GM12878 (cell line): ENCODE data around the gene OS9. TPM values are rescaled to one million over a fixed set of nuclear protein-coding genes. Genes with fewer than 3 reads are reported as not detected.

Source experiments
- BMI1 ChIP-seq: fragments of 450-650 bp; IDR thresholded peaks from 2 replicates; pipeline ENCODE4 v1.6.1; 2016; ENCODE audit warnings: mild to moderate bottlenecking, moderate library complexity, borderline replicate concordance
- CEBPB ChIP-seq, 2 experiments: fragments of 150-350 bp in 1 of 2; IDR thresholded peaks; 2 replicates each; pipeline ENCODE4 v1.6.1; 2012 to 2014; ENCODE audit warnings: low read depth in 2 of 2, low read length in 2 of 2, borderline replicate concordance in 1 of 2, inconsistent platforms in 1 of 2
- CEBPZ ChIP-seq: fragments of 150-350 bp; IDR thresholded peaks from 2 replicates; pipeline ENCODE4 v1.6.1; 2016; ENCODE audit warnings: low read depth, low read length
- CREM ChIP-seq: IDR thresholded peaks from 2 replicates; pipeline ENCODE4 v1.6.1; 2014; ENCODE audit warnings: antibody characterized with exemption, low read depth
- FOXK2 ChIP-seq: fragments of 450-650 bp; IDR thresholded peaks from 2 replicates; pipeline ENCODE4 v1.6.1; 2017; ENCODE audit warnings: mild to moderate bottlenecking, moderate library complexity
- HDAC2 ChIP-seq: fragments of 200-600 bp; sonication (generic); IDR thresholded peaks from 2 replicates; pipeline ENCODE4 v1.6.1; 2017
- HDGF ChIP-seq: fragments of 450-650 bp; IDR thresholded peaks from 2 replicates; pipeline ENCODE4 v1.6.1; 2016; ENCODE audit warnings: antibody characterized with exemption
- MLLT1 ChIP-seq: fragments of 450-650 bp; IDR thresholded peaks from 2 replicates; pipeline ENCODE4 v1.6.1; 2016; ENCODE audit warnings: mild to moderate bottlenecking
- NFIC ChIP-seq: IDR thresholded peaks from 2 replicates; pipeline ENCODE4 v1.6.1; 2012; ENCODE audit warnings: low read depth, mild to moderate bottlenecking, inconsistent platforms, low read length, moderate library complexity
- PBX3 ChIP-seq: IDR thresholded peaks from 2 replicates; pipeline ENCODE4 v1.6.1; 2011; ENCODE audit warnings: mild to moderate bottlenecking, low read depth, low read length, moderate library complexity; ENCODE audit not compliant: insufficient replicate concordance
- RELA ChIP-seq: fragments of 450-650 bp; IDR thresholded peaks from 2 replicates; pipeline ENCODE4 v1.8.0; 2014; ENCODE audit warnings: borderline replicate concordance; ENCODE audit not compliant: partially characterized antibody
- REST ChIP-seq: IDR thresholded peaks from 2 replicates; pipeline ENCODE4 v1.6.1; 2012; ENCODE audit warnings: mild to moderate bottlenecking, low read depth, low read length
- RFX5 ChIP-seq: IDR thresholded peaks from 2 replicates; pipeline ENCODE4 v1.6.1; 2011; ENCODE audit warnings: low read depth, low read length, improper control_type of control experiment
- TBL1XR1 ChIP-seq: IDR thresholded peaks from 2 replicates; pipeline ENCODE4 v1.6.1; 2012; ENCODE audit warnings: low read depth, low read length, improper control_type of control experiment
- ZNF24 ChIP-seq: fragments of 450-650 bp; IDR thresholded peaks from 2 replicates; pipeline ENCODE4 v1.6.1; 2017; ENCODE audit warnings: antibody characterized with exemption, mild to moderate bottlenecking
- polyA plus RNA-seq, 11 experiments: library from polyadenylated mRNA; depleted of rRNA in 4 of 11; unstranded in 6 of 11; stranded (reverse) in 5 of 11; fragments of >200 nt; fragmentation: Nextera tagmentation in 4 of 11; fragmentation: Illumina TruSeq in 1 of 11; extraction: Ambion mirVana in 4 of 11; extraction: Trizol in 1 of 11; gene quantifications; 1 replicate in 1 of 11; 2 replicates in 10 of 11; pipeline versions ENCODE4 v1.2.1 to v1.2.3, GENCODE V29; 2011 to 2016; ENCODE audit warnings: inconsistent platforms in 2 of 11, missing spikeins in 2 of 11, low read depth in 1 of 11
- total RNA-seq, 4 experiments: library from RNA; depleted of rRNA in 3 of 4; stranded (reverse); fragments of >200 nt in 3 of 4; fragmentation: Illumina TruSeq in 1 of 4; extraction: Trizol in 1 of 4; gene quantifications; 2 replicates each; pipeline versions ENCODE4 v1.2.1 to v1.2.3, GENCODE V29; 2013 to 2021
- TF ChIP-seq, protein P1 (sequence below): fragments of 450-650 bp; IDR thresholded peaks from 2 replicates; pipeline ENCODE4 v1.6.1; 2017; ENCODE audit warnings: antibody characterized with exemption, mild to moderate bottlenecking, moderate library complexity

OS9 gene
- total and polyA plus RNA-seq, 10 of the 15 experiments (the other 5 are each of a cell fraction or from before 2014, with no cell fraction given): 5.2 to 106 (median 79.1) TPM

GRCh38 chr12:57740656-57741412, 46.9 kb downstream of the OS9 start (continued):
- TF ChIP-seq CEBPB (IDR thresholded peaks at IDR 0.05; ENCODE audit: borderline replicate concordance in 1 of 2, low read depth in 2 of 2, low read length in 2 of 2): no peak
- no peak for TF ChIP-seq REST
- TF ChIP-seq PBX3: no peak
- no peak for TF ChIP-seq CEBPZ
- TF ChIP-seq, protein P1, sequence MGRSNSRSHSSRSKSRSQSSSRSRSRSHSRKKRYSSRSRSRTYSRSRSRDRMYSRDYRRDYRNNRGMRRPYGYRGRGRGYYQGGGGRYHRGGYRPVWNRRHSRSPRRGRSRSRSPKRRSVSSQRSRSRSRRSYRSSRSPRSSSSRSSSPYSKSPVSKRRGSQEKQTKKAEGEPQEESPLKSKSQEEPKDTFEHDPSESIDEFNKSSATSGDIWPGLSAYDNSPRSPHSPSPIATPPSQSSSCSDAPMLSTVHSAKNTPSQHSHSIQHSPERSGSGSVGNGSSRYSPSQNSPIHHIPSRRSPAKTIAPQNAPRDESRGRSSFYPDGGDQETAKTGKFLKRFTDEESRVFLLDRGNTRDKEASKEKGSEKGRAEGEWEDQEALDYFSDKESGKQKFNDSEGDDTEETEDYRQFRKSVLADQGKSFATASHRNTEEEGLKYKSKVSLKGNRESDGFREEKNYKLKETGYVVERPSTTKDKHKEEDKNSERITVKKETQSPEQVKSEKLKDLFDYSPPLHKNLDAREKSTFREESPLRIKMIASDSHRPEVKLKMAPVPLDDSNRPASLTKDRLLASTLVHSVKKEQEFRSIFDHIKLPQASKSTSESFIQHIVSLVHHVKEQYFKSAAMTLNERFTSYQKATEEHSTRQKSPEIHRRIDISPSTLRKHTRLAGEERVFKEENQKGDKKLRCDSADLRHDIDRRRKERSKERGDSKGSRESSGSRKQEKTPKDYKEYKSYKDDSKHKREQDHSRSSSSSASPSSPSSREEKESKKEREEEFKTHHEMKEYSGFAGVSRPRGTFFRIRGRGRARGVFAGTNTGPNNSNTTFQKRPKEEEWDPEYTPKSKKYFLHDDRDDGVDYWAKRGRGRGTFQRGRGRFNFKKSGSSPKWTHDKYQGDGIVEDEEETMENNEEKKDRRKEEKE: no peak
- no peak for TF ChIP-seq RFX5
- TF ChIP-seq BMI1: peak; percentile 86
- no peak for TF ChIP-seq MLLT1
- TF ChIP-seq TBL1XR1: no peak
- no peak for TF ChIP-seq ZNF24
- TF ChIP-seq NFIC: no peak
- TF ChIP-seq HDGF: no peak
- no peak for TF ChIP-seq FOXK2
- TF ChIP-seq HDAC2: no peak
- TF ChIP-seq CREM: peak; percentile 46; the same call in 1 of the 2 replicates
- no peak for TF ChIP-seq RELA
